Left lung (tissue), 10 donors: Measurements from ENCODE around the gene OSBPL5. TPM values are rescaled to one million over a fixed set of nuclear protein-coding genes. Genes with fewer than 3 reads are reported as not detected.

Experiments used
- ATAC-seq: fragments of 200-7000 bp; cut with Tn5 transposase; one replicate; pipeline ENCODE4 v1.9.1; 2020; ENCODE audit warnings: moderate library complexity
- DNase-seq, 4 donors: peaks; one replicate each; pipeline ENCODE4 v3.0.0-alpha.2; 2013 to 2020
- H3K27ac ChIP-seq, 2 donors: fragments of 200-600 bp; sonication (generic) in 1 of 2; one replicate each; pipeline versions ENCODE4 v1.5.0 to v1.8.0; 2020 to 2021
- H3K27me3 ChIP-seq, 2 donors: fragments of 200-600 bp; sonication (generic) in 1 of 2; one replicate each; pipeline versions ENCODE4 v1.5.0 to v1.8.0; 2020 to 2021
- H3K36me3 ChIP-seq, 2 donors: fragments of 200-600 bp; sonication (generic) in 1 of 2; one replicate each; pipeline versions ENCODE4 v1.5.0 to v1.8.0; 2020 to 2021
- H3K4me1 ChIP-seq, 2 donors: fragments of 200-600 bp; one replicate each; pipeline ENCODE4 v1.8.0; 2021
- H3K4me3 ChIP-seq, 2 donors: fragments of 200-600 bp; sonication (generic) in 1 of 2; one replicate each; pipeline versions ENCODE4 v1.5.0 to v1.8.0; 2020 to 2021; ENCODE audit warnings: mild to moderate bottlenecking in 1 of 2
- H3K9me3 ChIP-seq, 2 donors: fragments of 200-600 bp; sonication (generic) in 1 of 2; one replicate each; pipeline versions ENCODE4 v1.5.0 to v1.8.0; 2020 to 2021
- CTCF ChIP-seq, 2 donors: fragments of 200-600 bp; sonication (generic) in 1 of 2; IDR thresholded peaks; one replicate each; pipeline versions ENCODE4 v1.5.0 to v1.8.0; 2021; ENCODE audit warnings: antibody characterized with exemption in 2 of 2
- intact Hi-C, 2 donors: fragments of 100-400 bp; cut with DNase I; formaldehyde crosslinking; loops; one replicate each; pipeline versions ENCODE4 v1.11.2 to v1.14.2; 2022
- polyA plus RNA-seq, 6 donors: library from polyadenylated mRNA; unstranded; fragments of 120-200 nt; gene quantifications; one replicate each; pipeline ENCODE4 v1.2.1, GENCODE V29; 2013; ENCODE audit not compliant: insufficient read length in 6 of 6
- total RNA-seq, 2 donors: library from RNA; stranded (reverse); fragmentation: NEBNext Ultra II Directional; extraction: Animal tissue kit (Norgen Biotek cat#: 25700); gene quantifications; one replicate each; pipeline ENCODE4 v1.2.1, GENCODE V29; 2021
- donor health status: DM: no; HTN: yes; CAD: no.
- donor health status: DM: no; HTN: no; CAD: no.

OSBPL5 gene
- total and polyA plus RNA-seq, 8 donors: 19.5 to 39.6 (median 30.4) TPM

- intact Hi-C loops: no loop called here
- H3K4me1 ChIP-seq: peaks cover 0 to 3% of the 10 kb centered on the region in 2 donors
- H3K27me3 ChIP-seq: peaks cover 6 to 29% of the 10 kb centered on the region in 2 donors
- no peaks in the 10 kb centered on the region for H3K36me3 ChIP-seq
- no peak overlapping the region for H3K4me3 ChIP-seq
- peaks cover 0 to 10% of the 10 kb centered on the region in 2 donors for H3K9me3 ChIP-seq
- ATAC-seq (no peak), DNase-seq (peak in 1 of 4 donors; percentile 28)
- H3K27ac ChIP-seq: no peak overlapping the region
- no peak for TF ChIP-seq CTCF (IDR thresholded peaks at IDR 0.05)
Measured at GRCh38 chr11:3207526-3208189, 42.5 kb upstream of the OSBPL5 start.

DNA sequence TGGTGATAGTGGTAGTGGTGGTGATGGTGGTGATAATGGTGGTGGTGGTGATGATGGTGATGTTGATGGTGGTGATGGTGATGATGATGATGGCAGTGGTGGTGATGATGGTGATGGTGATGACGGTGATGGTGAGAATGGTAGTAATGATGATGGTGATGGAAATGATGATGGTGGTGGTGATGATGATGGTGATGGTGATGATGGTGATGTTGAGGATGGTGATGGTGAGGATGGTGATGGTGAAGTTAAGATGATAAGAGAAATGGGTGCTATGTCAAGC is 41.8 kb upstream of the OSBPL5 start:
- peaks cover 0 to 3% of the 10 kb centered on the region in 2 donors for H3K4me1 ChIP-seq
- H3K36me3 ChIP-seq: no peaks in the 10 kb centered on the region
- H3K27ac ChIP-seq: no peak overlapping the region
- intact Hi-C loops: no loop called here
- peaks cover 14 to 37% of the 10 kb centered on the region in 2 donors for H3K27me3 ChIP-seq
- H3K4me3 ChIP-seq: no peak overlapping the region
- no peak for DNase-seq
- ATAC-seq: no peak
- H3K9me3 ChIP-seq: peaks cover 0 to 10% of the 10 kb centered on the region in 2 donors
- TF ChIP-seq CTCF (IDR thresholded peaks at IDR 0.05): no peak

DNA sequence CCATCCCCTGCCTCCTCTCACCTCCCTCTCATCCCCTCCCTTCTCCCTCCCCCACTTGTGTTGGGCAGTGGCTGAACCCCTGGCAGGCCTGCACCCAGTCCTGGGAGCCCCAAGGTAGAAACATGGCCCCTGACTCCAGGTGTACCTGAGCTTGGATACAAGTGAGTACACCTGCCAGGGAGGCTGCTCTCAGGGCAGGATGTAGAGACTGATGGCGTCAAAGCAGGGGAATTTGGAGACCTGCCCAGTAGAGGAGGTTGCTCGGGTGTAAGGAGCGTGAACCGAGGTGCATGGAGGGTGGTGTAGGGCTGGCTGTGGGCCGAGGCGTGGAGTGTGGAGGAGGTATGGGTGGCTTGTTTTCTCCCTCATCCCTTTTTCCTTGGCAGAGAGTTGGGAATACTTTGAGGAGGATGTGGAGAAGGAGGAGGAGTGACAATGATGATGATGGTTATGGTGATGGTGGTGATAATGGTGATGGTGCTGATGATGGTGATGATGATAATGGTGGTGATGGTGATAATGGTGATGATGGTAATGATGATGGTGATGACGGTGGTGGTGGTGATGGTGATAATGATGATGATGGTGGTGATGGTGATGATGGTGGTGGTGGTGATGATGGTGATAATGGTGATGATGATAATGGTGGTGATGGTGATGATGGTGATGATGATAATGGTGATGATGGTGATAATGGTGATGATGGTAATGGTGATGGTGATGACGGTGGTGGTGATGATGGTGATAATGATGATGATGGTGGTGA is 41.2 kb upstream of the OSBPL5 start:
- H3K4me3 ChIP-seq: no peak overlapping the region
- no peaks in the 10 kb centered on the region for H3K36me3 ChIP-seq
- ATAC-seq (no peak), DNase-seq (peak in 1 of 4 donors; percentile 40)
- intact Hi-C loops: no loop called here
- TF ChIP-seq CTCF (IDR thresholded peaks at IDR 0.05): no peak
- H3K4me1 ChIP-seq: peaks cover 0 to 3% of the 10 kb centered on the region in 2 donors
- peaks cover 0 to 6% of the 10 kb centered on the region in 2 donors for H3K9me3 ChIP-seq
- peaks cover 19 to 42% of the 10 kb centered on the region in 2 donors for H3K27me3 ChIP-seq
- H3K27ac ChIP-seq: no peak overlapping the region

- DNase-seq: peak in 1 of 4 donors; percentile 45
- Histone ChIP-seq H3K36me3 (no peaks in the 10 kb centered on the region), H3K27ac (no peak overlapping the region), H3K4me3 (no peak overlapping the region), H3K4me1 (peaks cover 0 to 3% of the 10 kb centered on the region in 2 donors), H3K27me3 (peaks cover 23 to 50% of the 10 kb centered on the region in 2 donors), H3K9me3 (no peaks in the 10 kb centered on the region)
- intact Hi-C loops: no loop called here
- no peak for ATAC-seq
- no peak for TF ChIP-seq CTCF (IDR thresholded peaks at IDR 0.05)
Measured at GRCh38 chr11:3205261-3206155, 40.4 kb upstream of the OSBPL5 start.
